M059J (cell line): Measurements from ENCODE around the gene C5orf34. TPM values are rescaled to one million over a fixed set of nuclear protein-coding genes. Genes with fewer than 3 reads are reported as not detected.

Experiments
- total RNA-seq: library from RNA; depleted of rRNA; stranded (reverse); fragments of >200 nt; shearing (Covaris generic); gene quantifications from 2 replicates; pipeline ENCODE4 v1.2.3, GENCODE V29; 2014; rRNA removed

C5orf34 gene
- total RNA-seq, 1 experiment from 2014 or later = 15.5 TPM

Other genes starting within 250 kb of the C5orf34 start
- 40.2 and 54.4 TPM in 2 replicates for gene HMGCS1, start 201.7 kb downstream of the C5orf34 start, total RNA-seq
- gene CCL28, start 102.8 kb downstream of the C5orf34 start, total RNA-seq = not detected in 2 replicates
- 13.8 and 24.1 TPM in 2 replicates for gene TMEM267, start 31.3 kb downstream of the C5orf34 start, total RNA-seq
- 155 and 192 TPM in 2 replicates for gene PAIP1, start 41.9 kb upstream of the C5orf34 start, total RNA-seq
- 44.2 and 76.1 TPM in 2 replicates for gene NNT, start 88.0 kb upstream of the C5orf34 start, total RNA-seq